Measurements from ENCODE around the gene AGPAT1. TPM values are rescaled to one million over a fixed set of nuclear protein-coding genes. Genes with fewer than 3 reads are reported as not detected.
"Not testable (repeated sequence)": the region's sequence is repeated elsewhere in the genome, so short reads cannot be mapped to it uniquely, and the experiment has no call there.

AGPAT1 gene
- polyA plus RNA-seq, 1 donor = 109 TPM

DNA sequence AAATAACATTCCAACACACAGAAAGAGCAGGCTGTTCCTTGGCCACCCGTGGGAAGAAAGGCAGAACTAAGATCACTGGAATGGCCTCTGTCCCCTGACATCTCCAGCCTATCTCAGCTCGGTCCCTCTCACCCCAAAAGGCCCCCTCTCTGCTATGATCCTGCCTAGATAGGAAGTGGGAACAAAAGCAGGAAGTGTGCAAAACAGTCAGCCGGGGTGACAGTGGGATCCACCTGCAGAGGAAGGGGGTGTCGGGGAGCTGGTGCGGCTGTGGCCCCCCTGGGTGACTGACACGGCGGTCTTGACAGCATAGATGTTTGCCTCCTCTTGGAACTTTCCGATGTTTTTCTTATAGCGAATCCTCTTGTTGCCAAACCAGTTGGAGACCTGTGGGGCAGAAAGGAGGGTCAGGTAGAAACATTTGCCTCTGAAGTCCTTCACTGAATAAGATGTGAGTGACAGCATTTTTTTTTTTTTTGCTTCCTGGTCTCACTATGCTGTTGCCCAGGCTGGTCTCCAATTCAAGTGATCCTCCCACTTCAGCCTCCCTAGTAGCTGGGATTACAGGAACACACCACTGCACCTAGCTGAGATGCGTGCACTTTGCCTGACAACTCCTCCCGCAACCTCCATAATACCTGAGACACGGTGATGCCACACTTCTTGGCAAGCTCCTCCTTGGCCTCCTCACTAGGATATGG, 11.3 kb upstream of the AGPAT1 start:
- Histone ChIP-seq H3K4me3 (ENCODE audit: low read length) (no peak overlapping the region), H3K36me3 (ENCODE audit: control insufficient read depth, insufficient read depth, low read length) (peaks cover 47% of the 10 kb centered on the region), H3K9me3 (ENCODE audit: control insufficient read depth, low read depth, low read length) (no peaks in the 10 kb centered on the region), H3K27me3 (ENCODE audit: control insufficient read depth, insufficient read depth, low read length) (no peaks in the 10 kb centered on the region), H3K4me1 (ENCODE audit: control insufficient read depth, insufficient read depth, low read length) (peaks cover 20% of the 10 kb centered on the region), H3K27ac (ENCODE audit: low read length) (no peak overlapping the region)
- WGBS (ENCODE audit: insufficient coverage, low lambda C conversion rate) = 90% methylated on average over 2 of the region's 12 CpGs
- DNase-seq = peak in 1 of 2 donors; percentile 1

DNA sequence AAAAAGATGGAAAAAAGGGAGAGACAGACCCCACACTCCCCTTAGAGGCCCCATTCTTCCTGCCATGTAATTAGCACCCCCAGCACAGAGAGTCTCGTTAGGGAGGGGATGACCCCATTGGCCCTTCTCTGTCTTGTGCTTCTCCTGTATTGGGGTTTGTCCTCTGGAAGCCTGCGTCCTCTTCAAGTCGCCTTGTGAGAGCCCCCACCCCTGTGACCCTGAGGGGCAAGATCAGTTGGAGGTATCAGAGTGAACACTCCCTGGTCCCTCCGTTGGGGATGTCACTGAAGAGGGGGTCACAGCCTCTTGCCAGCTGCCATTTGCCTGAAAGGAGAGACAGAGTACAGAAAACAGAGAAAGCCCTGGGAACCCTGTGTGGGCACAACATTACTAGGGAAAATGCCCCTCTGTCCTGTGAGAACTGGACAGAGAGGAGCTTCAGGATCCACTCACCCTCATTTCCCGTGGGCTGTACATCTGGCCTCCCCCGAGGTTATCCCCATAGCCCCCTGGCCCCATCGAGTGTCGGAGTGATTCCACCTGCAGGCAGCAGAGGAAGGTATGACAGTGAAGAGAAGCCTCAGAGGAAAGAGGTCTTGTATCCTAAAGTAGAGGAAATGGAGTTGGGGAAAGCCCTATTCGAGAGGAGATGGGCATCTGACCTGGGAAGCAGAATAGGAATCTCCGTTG, 10.4 kb upstream of the AGPAT1 start:
- H3K9me3 ChIP-seq (ENCODE audit: control insufficient read depth, low read depth, low read length); H3K4me3 ChIP-seq (ENCODE audit: low read length); H3K27me3 ChIP-seq (ENCODE audit: control insufficient read depth, insufficient read depth, low read length): not testable (repeated sequence)
- DNase-seq = peak in 1 of 2 donors; percentile 2
- Histone ChIP-seq H3K4me1 (ENCODE audit: control insufficient read depth, insufficient read depth, low read length) (peaks cover 11% of the 10 kb centered on the region), H3K27ac (ENCODE audit: low read length) (peak overlapping the region; percentile 45), H3K36me3 (ENCODE audit: control insufficient read depth, insufficient read depth, low read length) (peaks cover 53% of the 10 kb centered on the region)
- WGBS (ENCODE audit: insufficient coverage, low lambda C conversion rate) = 100% methylated on average over 1 of the region's 10 CpGs

DNA sequence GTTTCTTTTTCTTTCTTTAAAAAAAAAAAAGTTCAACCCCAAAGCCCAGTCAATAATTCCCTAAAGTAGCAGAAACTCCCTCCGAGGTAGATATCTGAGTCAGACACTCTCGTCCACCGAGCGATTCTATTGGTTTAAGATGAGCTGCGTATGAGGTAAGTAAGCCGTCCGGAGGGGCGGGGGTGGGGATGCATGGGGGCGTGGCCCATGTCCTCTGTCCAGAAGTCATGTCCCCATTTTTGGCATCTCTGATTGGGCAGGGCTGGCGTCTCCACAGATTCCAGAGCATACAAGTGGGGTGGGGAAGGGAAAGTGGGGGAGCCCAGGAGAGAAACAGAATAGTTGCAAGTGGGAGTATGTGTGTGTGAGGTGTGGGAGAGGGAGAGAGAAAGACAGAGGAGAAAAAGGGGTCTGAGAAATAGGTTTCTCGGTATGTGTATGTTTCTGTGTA, 9.8 kb upstream of the AGPAT1 start:
- Histone ChIP-seq H3K36me3 (ENCODE audit: control insufficient read depth, insufficient read depth, low read length) (peaks cover 59% of the 10 kb centered on the region), H3K27ac (ENCODE audit: low read length) (peak overlapping the region; percentile 45)
- DNase-seq = peak; percentile 66 to 72
- not testable (repeated sequence) for H3K9me3 ChIP-seq (ENCODE audit: control insufficient read depth, low read depth, low read length); H3K4me3 ChIP-seq (ENCODE audit: low read length); H3K27me3 ChIP-seq (ENCODE audit: control insufficient read depth, insufficient read depth, low read length); H3K4me1 ChIP-seq (ENCODE audit: control insufficient read depth, insufficient read depth, low read length)
- WGBS (ENCODE audit: insufficient coverage, low lambda C conversion rate) = 50% methylated on average over 2 of the region's 11 CpGs

DNA sequence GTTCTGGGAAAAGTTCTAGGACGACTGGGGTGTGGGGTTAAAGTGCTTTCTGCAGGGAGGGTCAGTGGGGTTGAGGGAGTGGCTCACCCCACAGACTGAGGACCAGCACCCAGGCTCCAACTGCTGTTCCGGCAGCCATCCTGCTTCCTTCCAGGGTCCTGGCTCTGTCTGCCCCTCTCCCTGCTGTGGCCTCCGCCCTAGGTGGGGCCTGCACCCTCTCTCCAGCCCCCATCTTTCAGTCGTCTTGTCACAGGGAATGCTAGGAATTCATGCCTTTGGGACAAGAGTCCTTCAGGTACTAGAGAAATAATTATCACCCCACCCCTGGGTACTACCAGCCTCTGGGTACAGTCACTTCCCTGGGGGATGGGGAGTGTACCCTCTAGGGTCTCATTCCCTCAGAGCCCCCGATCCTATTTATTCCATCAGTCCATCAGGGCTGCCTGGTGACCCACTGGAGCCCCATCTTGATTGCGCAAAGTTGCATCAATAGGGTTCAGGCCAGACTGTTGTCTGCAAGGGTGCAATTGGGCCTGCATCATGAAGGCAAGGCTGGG, 8.3 kb upstream of the AGPAT1 start, which contains the start of gene AGER:
AGER (minus strand) TSS at position 170 of the 557 bp plus-strand sequence; CDS start at position 139, 31 bp downstream.
- no peak within 1 kb of the TSS for H3K4me3 ChIP-seq (ENCODE audit: low read length)
- no peak within 1 kb of the TSS for H3K27ac ChIP-seq (ENCODE audit: low read length)

DNA sequence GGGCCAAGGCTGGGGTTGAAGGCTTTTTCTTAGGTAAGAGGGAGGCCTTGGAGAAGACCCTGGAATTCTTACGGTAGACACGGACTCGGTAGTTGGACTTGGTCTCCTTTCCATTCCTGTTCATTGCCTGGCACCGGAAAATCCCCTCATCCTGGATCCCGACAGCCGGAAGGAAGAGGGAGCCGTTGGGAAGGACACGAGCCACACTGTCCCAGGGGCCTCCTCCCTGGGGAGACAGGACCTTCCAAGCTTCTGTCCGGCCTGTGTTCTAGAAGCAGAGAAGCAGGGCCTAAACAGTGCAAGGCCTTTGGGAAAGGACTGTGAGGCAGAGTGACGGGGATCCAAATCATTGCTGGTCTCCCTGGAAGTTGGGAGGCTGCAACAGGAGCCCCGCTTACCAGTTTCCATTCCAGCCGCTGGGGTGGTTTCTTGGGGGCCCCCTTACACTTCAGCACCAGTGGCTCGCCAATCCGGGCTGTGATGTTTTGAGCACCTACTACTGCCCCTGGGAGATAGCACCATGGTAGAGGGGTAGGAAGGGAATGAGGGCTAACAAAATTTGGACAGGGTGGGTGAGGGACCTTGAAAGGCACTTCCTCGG, 7.7 kb upstream of the AGPAT1 start:
- Histone ChIP-seq H3K27me3 (ENCODE audit: control insufficient read depth, insufficient read depth, low read length) (no peaks in the 10 kb centered on the region), H3K4me3 (ENCODE audit: low read length) (no peak overlapping the region), H3K9me3 (ENCODE audit: control insufficient read depth, low read depth, low read length) (no peaks in the 10 kb centered on the region), H3K36me3 (ENCODE audit: control insufficient read depth, insufficient read depth, low read length) (peaks cover 66% of the 10 kb centered on the region), H3K4me1 (ENCODE audit: control insufficient read depth, insufficient read depth, low read length) (peaks cover 6% of the 10 kb centered on the region), H3K27ac (ENCODE audit: low read length) (no peak overlapping the region)
- WGBS (ENCODE audit: insufficient coverage, low lambda C conversion rate) = no CpG with 5 or more reads among the region's 15 CpGs
- peak in 1 of 2 donors; percentile 1 for DNase-seq

More for the DNA sequence above, 8.3 kb upstream of the AGPAT1 start, which contains the start of gene AGER:
- Histone ChIP-seq H3K4me1 (ENCODE audit: control insufficient read depth, insufficient read depth, low read length) (peaks cover 6% of the 10 kb centered on the region), H3K9me3 (ENCODE audit: control insufficient read depth, low read depth, low read length) (no peaks in the 10 kb centered on the region), H3K36me3 (ENCODE audit: control insufficient read depth, insufficient read depth, low read length) (peaks cover 66% of the 10 kb centered on the region), H3K27me3 (ENCODE audit: control insufficient read depth, insufficient read depth, low read length) (no peaks in the 10 kb centered on the region)
- WGBS (ENCODE audit: insufficient coverage, low lambda C conversion rate) = no CpG with 5 or more reads among the region's 6 CpGs
- peak in 1 of 2 donors; percentile 3 for DNase-seq

DNA sequence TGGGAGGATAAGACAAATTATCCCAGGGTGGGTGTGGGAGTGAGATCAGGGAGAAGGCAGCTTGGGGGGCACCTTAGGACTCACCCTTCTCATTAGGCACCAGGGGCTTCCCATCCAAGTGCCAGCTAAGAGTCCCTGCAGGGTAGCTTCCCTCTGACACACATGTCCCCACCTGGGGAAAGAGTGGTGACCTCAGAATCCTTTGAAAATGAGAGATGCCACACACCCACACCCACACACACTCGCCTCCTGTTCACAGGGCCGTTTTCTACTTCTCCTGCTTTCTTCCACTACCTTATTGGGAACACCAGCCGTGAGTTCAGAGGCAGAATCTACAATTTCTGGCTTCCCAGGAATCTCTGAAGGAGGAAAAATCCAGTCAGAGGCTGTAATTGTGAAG, 7.1 kb upstream of the AGPAT1 start:
- Histone ChIP-seq H3K27ac (ENCODE audit: low read length) (no peak overlapping the region), H3K4me1 (ENCODE audit: control insufficient read depth, insufficient read depth, low read length) (peaks cover 6% of the 10 kb centered on the region)
- WGBS (ENCODE audit: insufficient coverage, low lambda C conversion rate) = no CpG with 5 or more reads among the region's 3 CpGs

DNA sequence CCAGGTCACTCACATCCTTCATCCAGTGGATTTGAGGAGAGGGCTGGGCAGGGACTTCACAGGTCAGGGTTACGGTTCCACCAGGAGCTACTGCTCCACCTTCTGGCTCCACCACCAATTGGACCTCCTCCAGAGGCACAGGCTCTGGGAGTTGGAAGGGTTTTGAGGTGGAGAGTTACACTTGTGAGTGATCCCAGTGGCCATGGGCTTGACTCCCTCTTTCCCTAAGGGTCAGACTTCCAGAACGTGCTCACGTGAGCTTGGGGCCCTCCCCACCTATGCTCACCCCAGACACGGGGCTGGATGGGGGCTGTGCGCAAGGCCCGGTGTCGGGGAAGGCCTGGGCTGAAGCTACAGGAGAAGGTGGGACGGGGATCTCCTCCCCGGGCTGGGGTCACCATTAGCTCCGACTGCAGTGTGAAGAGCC, 6.7 kb upstream of the AGPAT1 start:
- H3K36me3 ChIP-seq (ENCODE audit: control insufficient read depth, insufficient read depth, low read length) = peaks cover 60% of the 10 kb centered on the region
- peaks cover 6% of the 10 kb centered on the region for H3K4me1 ChIP-seq (ENCODE audit: control insufficient read depth, insufficient read depth, low read length)
- no peaks in the 10 kb centered on the region for H3K27me3 ChIP-seq (ENCODE audit: control insufficient read depth, insufficient read depth, low read length)
- WGBS (ENCODE audit: insufficient coverage, low lambda C conversion rate) = no CpG with 5 or more reads among the region's 10 CpGs
- no peaks in the 10 kb centered on the region for H3K9me3 ChIP-seq (ENCODE audit: control insufficient read depth, low read depth, low read length)
- H3K27ac ChIP-seq (ENCODE audit: low read length) = no peak overlapping the region
- DNase-seq = no peak
- no peak overlapping the region for H3K4me3 ChIP-seq (ENCODE audit: low read length)

More for the DNA sequence above, 7.1 kb upstream of the AGPAT1 start:
- H3K27me3 ChIP-seq (ENCODE audit: control insufficient read depth, insufficient read depth, low read length) = no peaks in the 10 kb centered on the region
- peaks cover 64% of the 10 kb centered on the region for H3K36me3 ChIP-seq (ENCODE audit: control insufficient read depth, insufficient read depth, low read length)
- no peaks in the 10 kb centered on the region for H3K9me3 ChIP-seq (ENCODE audit: control insufficient read depth, low read depth, low read length)
- no peak overlapping the region for H3K4me3 ChIP-seq (ENCODE audit: low read length)
- peak in 1 of 2 donors; percentile 1 for DNase-seq

DNA sequence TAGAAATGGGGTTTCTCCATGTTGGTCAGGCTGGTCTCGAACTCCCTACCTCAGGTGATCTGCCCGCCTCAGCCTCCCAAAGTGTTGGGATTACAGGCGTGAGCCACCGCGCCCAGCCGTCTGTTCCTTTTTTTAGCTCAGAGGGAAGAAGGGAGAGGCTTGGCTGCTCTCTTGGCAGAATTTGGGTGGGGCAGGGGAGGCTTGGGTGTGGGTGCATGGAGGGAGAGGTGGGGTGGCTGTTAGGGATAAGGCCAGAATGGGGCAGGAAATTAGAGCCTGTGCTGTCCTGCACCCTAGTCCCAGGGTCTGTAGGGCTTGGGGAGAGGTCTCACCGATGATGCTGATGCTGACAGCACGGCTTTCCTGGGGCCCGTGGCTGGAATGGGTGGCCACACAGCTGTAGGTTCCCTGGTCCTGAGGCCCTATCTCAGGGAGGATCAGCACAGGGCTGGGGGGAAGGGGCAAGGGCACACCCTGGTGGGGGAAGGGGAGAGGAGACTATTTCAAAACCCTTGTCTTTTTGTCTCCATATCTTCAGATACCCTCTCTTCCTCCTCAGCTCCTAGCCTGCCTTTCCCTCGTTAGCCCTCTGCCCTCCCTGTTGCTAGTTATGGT, 6.1 kb upstream of the AGPAT1 start:
- Histone ChIP-seq H3K27ac (ENCODE audit: low read length) (no peak overlapping the region), H3K4me3 (ENCODE audit: low read length) (no peak overlapping the region), H3K36me3 (ENCODE audit: control insufficient read depth, insufficient read depth, low read length) (peaks cover 54% of the 10 kb centered on the region), H3K4me1 (ENCODE audit: control insufficient read depth, insufficient read depth, low read length) (peaks cover 8% of the 10 kb centered on the region), H3K27me3 (ENCODE audit: control insufficient read depth, insufficient read depth, low read length) (no peaks in the 10 kb centered on the region), H3K9me3 (ENCODE audit: control insufficient read depth, low read depth, low read length) (no peaks in the 10 kb centered on the region)
- WGBS (ENCODE audit: insufficient coverage, low lambda C conversion rate) = no CpG with 5 or more reads among the region's 10 CpGs
- DNase-seq = no peak

DNA sequence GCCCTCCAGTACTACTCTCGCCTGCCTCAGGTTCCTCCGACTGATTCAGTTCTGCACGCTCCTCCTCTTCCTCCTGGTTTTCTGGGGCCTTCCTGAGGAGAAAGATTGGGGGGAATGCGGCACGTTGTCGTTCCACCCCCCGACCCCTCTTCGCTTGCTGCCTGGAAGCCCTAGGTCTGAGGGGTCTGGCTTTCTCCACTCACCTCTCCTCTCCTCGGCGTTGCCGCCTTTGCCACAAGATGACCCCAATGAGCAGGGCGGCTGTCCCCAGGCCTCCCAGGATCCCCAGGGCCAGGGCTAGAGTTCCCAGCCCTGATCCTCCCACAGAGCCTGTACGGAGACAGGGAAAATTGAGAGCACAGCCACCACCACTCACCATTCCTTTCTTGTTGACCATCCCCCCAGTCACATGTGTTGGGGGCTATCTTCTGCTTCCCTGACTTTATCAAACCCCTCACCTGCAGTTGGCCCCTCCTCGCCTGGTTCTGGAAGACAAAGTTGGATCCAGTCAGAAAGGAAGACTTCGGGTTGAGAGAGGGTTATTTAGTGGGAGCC, 5.3 kb upstream of the AGPAT1 start:
- DNase-seq = no peak
- Histone ChIP-seq H3K36me3 (ENCODE audit: control insufficient read depth, insufficient read depth, low read length) (peaks cover 46% of the 10 kb centered on the region), H3K27ac (ENCODE audit: low read length) (no peak overlapping the region), H3K9me3 (ENCODE audit: control insufficient read depth, low read depth, low read length) (no peaks in the 10 kb centered on the region), H3K4me3 (ENCODE audit: low read length) (no peak overlapping the region), H3K4me1 (ENCODE audit: control insufficient read depth, insufficient read depth, low read length) (peaks cover 15% of the 10 kb centered on the region), H3K27me3 (ENCODE audit: control insufficient read depth, insufficient read depth, low read length) (no peaks in the 10 kb centered on the region)
- WGBS (ENCODE audit: insufficient coverage, low lambda C conversion rate) = no CpG with 5 or more reads among the region's 15 CpGs

Measured in large intestine (tissue), 3 donors.